HG02852 (cell line): ENCODE results near the gene GABBR2.

Source experiments
- ATAC-seq: cut with Tn5 transposase; IDR thresholded peaks from one replicate; pipeline ENCODE4 v1.9.1; 2021; ENCODE audit warnings: mild to moderate bottlenecking, moderate library complexity; ENCODE audit not compliant: unreplicated experiment

Gene GABBR2

GRCh38 chr9:98380065-98380681 is 328.6 kb downstream of the GABBR2 start:
- no peak for ATAC-seq

- no peak for ATAC-seq
Measured at GRCh38 chr9:98379572-98379971, 329.2 kb downstream of the GABBR2 start.

- ATAC-seq, result no peak
Measured at GRCh38 chr9:98378794-98379193, 329.9 kb downstream of the GABBR2 start.

- no peak for ATAC-seq
Measured at GRCh38 chr9:98378206-98378780, 330.4 kb downstream of the GABBR2 start.

- ATAC-seq, result no peak
Measured at GRCh38 chr9:98375138-98375726, 333.5 kb downstream of the GABBR2 start.

GRCh38 chr9:98374385-98375051 is 334.2 kb downstream of the GABBR2 start:
- ATAC-seq, result no peak

GRCh38 chr9:98373609-98374008 is 335.1 kb downstream of the GABBR2 start:
- no peak for ATAC-seq

GRCh38 chr9:98372077-98372836 is 336.5 kb downstream of the GABBR2 start:
- no peak for ATAC-seq

GRCh38 chr9:98370976-98371315 is 337.8 kb downstream of the GABBR2 start:
- ATAC-seq, result no peak

- ATAC-seq, result no peak
Measured at GRCh38 chr9:98370300-98370975, 338.3 kb downstream of the GABBR2 start.

GRCh38 chr9:98369896-98370295 is 338.8 kb downstream of the GABBR2 start:
- ATAC-seq, result no peak

GRCh38 chr9:98369471-98369870 is 339.3 kb downstream of the GABBR2 start:
- no peak for ATAC-seq

GRCh38 chr9:98369066-98369425 is 339.7 kb downstream of the GABBR2 start:
- ATAC-seq, result no peak

GRCh38 chr9:98368366-98369065 is 340.2 kb downstream of the GABBR2 start:
- no peak for ATAC-seq

GRCh38 chr9:98367923-98368322 is 340.8 kb downstream of the GABBR2 start:
- no peak for ATAC-seq

- no peak for ATAC-seq
Measured at GRCh38 chr9:98367371-98367900, 341.3 kb downstream of the GABBR2 start.

- no peak for ATAC-seq
Measured at GRCh38 chr9:98365781-98366180, 343.0 kb downstream of the GABBR2 start.

- no peak for ATAC-seq
Measured at GRCh38 chr9:98365227-98365669, 343.5 kb downstream of the GABBR2 start.

- ATAC-seq, result no peak
Measured at GRCh38 chr9:98364086-98364485, 344.6 kb downstream of the GABBR2 start.

GRCh38 chr9:98363644-98364043 is 345.1 kb downstream of the GABBR2 start:
- ATAC-seq, result no peak
